Left renal cortex interstitium (tissue), 4 donors: ENCODE data around the gene HOXA7. TPM values are rescaled to one million over a fixed set of nuclear protein-coding genes. Genes with fewer than 3 reads are reported as not detected.

Experiments
- DNase-seq, 4 donors: peaks; one replicate each; pipeline ENCODE4 v3.0.0-alpha.2; 2013; ENCODE audit warnings: low read depth in 4 of 4, low spot score in 2 of 4, missing footprints in 1 of 4
- polyA plus RNA-seq, 4 donors: library from polyadenylated mRNA; unstranded; fragments of 120-200 nt; gene quantifications; one replicate each; pipeline ENCODE4 v1.2.1, GENCODE V29; 2013; ENCODE audit not compliant: insufficient read length in 4 of 4

Gene HOXA7
- polyA plus RNA-seq, 4 donors = 27.0 to 38.1 (median 31.3) TPM

- DNase-seq = no peak
These were observed 26.6 kb upstream of the HOXA7 start for GRCh38 chr7:27182861-27183681.

GRCh38 chr7:27182285-27182841 lies 25.9 kb upstream of the HOXA7 start:
- DNase-seq = no peak

GRCh38 chr7:27181795-27182275 lies 25.4 kb upstream of the HOXA7 start:
- no peak for DNase-seq

GRCh38 chr7:27180431-27181420 lies 24.3 kb upstream of the HOXA7 start:
- no peak for DNase-seq

GRCh38 chr7:27179503-27180430 lies 23.3 kb upstream of the HOXA7 start:
- peak in 1 of 4 donors; percentile 88 for DNase-seq

GRCh38 chr7:27179030-27179429 lies 22.6 kb upstream of the HOXA7 start:
- no peak for DNase-seq

- no peak for DNase-seq
These were observed 21.9 kb upstream of the HOXA7 start for GRCh38 chr7:27178366-27178765.

- no peak for DNase-seq
These were observed 21.4 kb upstream of the HOXA7 start for GRCh38 chr7:27177795-27178320.

- no peak for DNase-seq
These were observed 20.7 kb upstream of the HOXA7 start for GRCh38 chr7:27176962-27177794.

GRCh38 chr7:27176524-27176845 lies 20.0 kb upstream of the HOXA7 start:
- DNase-seq = no peak

GRCh38 chr7:27175626-27176523 lies 19.4 kb upstream of the HOXA7 start:
- no peak for DNase-seq

- no peak for DNase-seq
These were observed 18.6 kb upstream of the HOXA7 start for GRCh38 chr7:27174874-27175625.

GRCh38 chr7:27173956-27174873 lies 17.7 kb upstream of the HOXA7 start, which contains the start of gene HOXA10:
TSS of gene HOXA10 (minus strand) at chr7:27174320. CDS start at chr7:27174306, 14 bp downstream.
- DNase-seq = no peak

- no peak for DNase-seq
These were observed 17.1 kb upstream of the HOXA7 start for GRCh38 chr7:27173511-27173955.

GRCh38 chr7:27172823-27173510 lies 16.5 kb upstream of the HOXA7 start:
- no peak for DNase-seq
